Jurkat, Clone E6-1 (cell line): Measurements from ENCODE around the gene ANKRD13C.
A peak's percentile ranks its signal among the peaks of the same experiment; 100 is the strongest.

Experiments
- DNase-seq: peaks from one replicate; pipeline ENCODE4 v3.0.0-alpha.2; 2011; ENCODE audit warnings: low read depth, low spot score
- H3K4me3 ChIP-seq: 2 replicates; pipeline ENCODE4 v1.5.1; 2011; ENCODE audit warnings: mild to moderate bottlenecking, low read length, control low read depth, moderate library complexity

ANKRD13C gene

DNA sequence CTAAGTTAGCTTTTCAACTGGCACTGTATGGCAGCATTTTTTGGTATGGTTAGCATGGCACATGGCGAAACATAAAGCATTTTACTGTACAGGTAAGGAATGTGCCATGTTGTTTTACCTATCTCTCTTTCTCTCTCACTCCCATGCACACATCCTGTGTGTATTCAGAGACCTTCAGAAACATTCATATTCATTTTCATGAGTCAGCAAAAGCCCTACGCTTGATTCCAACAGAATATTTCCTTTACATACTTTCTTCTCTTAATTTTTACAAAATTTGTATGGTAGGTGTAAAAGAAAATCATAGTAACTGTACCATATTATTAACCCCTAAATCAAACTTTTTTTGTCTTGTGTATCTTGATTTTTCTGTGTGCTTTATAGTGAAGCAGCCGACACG, 123.0 kb downstream of the ANKRD13C start:
- no peak overlapping the region for H3K4me3 ChIP-seq
- DNase-seq = no peak

GRCh38 chr1:70228670-70229069, 125.9 kb downstream of the ANKRD13C start:
- H3K4me3 ChIP-seq = no peak overlapping the region
- no peak for DNase-seq

DNA sequence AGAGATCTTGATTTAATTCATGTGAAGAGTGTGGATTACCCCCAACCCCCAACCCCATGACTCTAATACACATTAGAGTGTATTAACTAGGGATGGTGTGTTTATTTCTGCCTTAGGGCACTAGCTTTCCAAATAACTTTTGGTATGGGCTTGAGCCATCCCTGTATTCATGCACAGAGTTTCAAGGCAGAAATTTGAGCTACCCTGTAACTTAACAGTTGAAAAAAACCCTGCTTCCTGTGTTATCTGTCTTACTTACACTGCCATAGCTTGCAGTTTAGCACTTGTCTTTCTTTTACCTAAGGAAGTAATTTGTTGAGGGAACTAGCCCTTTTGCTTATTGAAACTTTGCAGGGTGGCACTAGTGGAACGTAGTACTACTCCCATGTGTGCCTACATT, 127.1 kb downstream of the ANKRD13C start:
- H3K4me3 ChIP-seq = no peak overlapping the region
- peak; percentile 41 for DNase-seq

DNA sequence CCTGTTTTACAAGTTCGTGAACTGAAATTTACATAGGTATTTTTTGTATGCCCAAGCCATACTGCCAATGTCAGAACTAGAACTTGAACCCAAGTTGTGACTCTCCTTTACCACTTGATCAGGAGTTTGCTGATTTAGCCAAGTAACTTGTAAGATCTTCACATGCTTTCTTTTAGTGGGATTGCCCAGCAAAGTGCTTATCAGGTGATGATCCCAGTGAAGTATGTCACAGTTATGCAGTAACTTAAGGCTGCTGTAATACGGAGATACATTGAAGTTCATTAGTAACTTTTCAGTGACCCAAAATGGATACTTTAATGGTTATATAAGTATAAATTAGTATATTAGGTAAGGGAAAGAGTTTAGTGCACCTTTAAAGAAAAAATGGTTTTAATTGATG, 129.6 kb downstream of the ANKRD13C start:
- DNase-seq = no peak
- H3K4me3 ChIP-seq = no peak overlapping the region

DNA sequence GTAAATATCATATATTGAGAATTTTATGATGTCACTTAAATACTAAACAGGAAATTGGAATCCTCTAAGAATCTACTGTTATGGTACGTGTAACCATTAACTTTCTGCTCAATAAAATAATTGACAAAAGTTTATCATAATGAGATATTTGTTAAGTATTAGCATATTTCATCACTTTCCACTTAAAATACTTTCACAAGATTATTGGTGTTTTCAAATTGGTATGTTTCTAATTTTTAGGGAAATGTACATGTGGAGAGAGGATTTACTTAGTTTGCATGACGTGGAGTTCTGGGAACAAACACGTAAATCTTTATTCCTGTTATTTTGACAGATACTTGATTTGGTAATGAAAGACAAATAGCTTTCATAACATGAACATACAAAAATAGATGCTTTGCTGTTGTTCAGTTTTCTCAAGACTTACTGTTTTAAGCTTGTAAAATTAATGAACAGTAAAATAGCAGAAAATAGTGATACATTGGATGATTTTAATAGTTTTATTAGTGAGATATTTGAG, 131.7 kb downstream of the ANKRD13C start:
- no peak for DNase-seq
- H3K4me3 ChIP-seq = peak overlapping the region; percentile 83

DNA sequence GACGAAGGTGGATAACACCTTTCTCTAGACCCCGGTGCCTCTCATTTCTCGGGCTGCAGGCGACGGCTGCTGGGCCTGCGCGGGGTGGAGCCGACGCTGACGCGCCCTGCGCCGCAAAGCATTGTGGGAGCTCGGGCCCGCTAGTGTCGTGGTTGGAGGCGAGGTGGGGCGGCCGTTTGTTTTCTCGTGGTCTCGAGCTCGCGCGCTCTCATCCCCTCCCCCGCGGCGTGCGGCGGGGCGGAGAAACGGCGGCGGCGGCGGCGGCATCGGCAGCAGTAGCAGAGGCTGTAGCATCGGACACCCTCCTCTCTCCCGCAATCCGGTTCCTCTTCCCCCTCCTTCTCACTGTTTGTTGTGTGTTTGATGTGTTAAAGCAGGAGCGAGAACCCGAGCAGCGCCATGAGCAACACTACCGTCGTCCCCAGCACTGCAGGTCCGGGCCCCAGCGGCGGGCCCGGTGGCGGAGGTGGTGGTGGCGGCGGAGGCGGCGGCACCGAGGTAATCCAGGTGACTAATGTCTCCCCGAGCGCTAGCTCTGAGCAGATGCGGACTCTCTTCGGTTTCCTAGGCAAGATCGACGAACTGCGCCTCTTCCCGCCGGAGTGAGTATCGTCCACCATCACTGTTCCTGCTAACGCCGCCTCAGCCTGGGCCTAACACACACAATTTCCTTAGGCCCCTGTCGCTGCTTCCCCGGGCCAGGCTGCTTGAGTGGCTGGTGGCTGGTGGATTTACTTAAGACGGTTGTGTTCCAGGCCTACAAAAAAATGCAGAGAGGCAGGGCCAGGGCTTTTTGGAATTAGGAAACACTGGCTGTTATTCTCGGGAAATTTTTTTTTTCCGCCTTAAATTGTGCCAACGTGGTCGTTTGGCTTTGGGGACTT, 133.0 kb downstream of the ANKRD13C start, which contains the start of gene SRSF11:
TSS of gene SRSF11 (plus strand) at position 143 of the 884 bp plus-strand sequence. CDS start at position 400, 257 bp downstream.
- H3K4me3 ChIP-seq = peak within 1 kb of the TSS; percentile 83
- DNase-seq = peak; percentile 91

DNA sequence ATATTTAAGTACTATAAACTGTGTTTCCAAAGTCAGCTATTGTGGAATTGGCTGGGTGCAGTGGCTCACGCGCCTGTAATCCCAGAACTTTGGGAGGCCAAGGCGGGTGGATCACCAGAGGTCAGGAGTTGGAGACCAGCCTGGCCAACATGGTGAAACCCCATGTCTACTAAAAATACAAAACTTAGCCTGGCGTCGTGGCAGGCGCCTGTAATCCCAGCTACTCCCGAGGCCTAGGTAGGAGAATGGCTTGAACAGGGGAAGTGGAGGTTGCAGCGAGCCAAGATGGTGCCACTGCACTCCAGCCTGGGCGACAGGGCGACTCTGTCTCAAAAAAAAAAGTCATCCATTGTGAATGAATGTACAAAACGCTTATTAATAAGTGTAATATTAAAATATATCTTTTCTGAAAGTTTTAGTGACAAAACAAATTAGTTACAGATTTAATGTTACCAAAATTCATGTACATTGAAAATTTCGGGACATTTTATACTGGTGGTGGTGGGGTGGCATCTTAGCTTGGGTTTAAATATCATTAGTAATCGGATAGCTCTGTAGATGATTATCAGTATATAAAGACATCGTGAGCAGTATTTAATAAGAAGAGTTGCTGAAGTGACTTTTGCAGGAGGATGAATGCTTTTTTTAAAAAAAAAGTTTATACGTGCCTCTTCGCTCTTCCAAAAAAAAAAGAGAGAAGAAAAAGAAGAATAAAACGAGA, 133.8 kb downstream of the ANKRD13C start:
- DNase-seq = no peak
- H3K4me3 ChIP-seq = peak overlapping the region; percentile 83

- H3K4me3 ChIP-seq = no peak overlapping the region
- no peak for DNase-seq
These were observed 134.5 kb downstream of the ANKRD13C start for GRCh38 chr1:70220015-70220414.

- DNase-seq = no peak
- no peak overlapping the region for H3K4me3 ChIP-seq
These were observed 143.0 kb downstream of the ANKRD13C start for GRCh38 chr1:70211541-70211940.

GRCh38 chr1:70210820-70211219, 143.7 kb downstream of the ANKRD13C start:
- no peak overlapping the region for H3K4me3 ChIP-seq
- no peak for DNase-seq
